Liver (tissue), 9 donors: Measurements from ENCODE around the gene SPATA13. TPM values are rescaled to one million over a fixed set of nuclear protein-coding genes. Genes with fewer than 3 reads are reported as not detected.

Experiments used
- DNase-seq: peaks from one replicate; pipeline ENCODE4 v3.0.0-alpha.2; 2017; ENCODE audit warnings: low spot score
- H3K27ac ChIP-seq, 2 donors: one replicate each; pipeline ENCODE4 v1.7.0; 2013; ENCODE audit warnings: inconsistent platforms in 2 of 2, low read length in 2 of 2, control low read depth in 1 of 2, low read depth in 1 of 2, mild to moderate bottlenecking in 1 of 2
- H3K27me3 ChIP-seq, 4 donors: one replicate each; pipeline versions ENCODE4 v1.6.1 to v1.7.0; 2013; ENCODE audit warnings: low read length in 3 of 4, inconsistent platforms in 1 of 4, mild to moderate bottlenecking in 1 of 4, moderate library complexity in 1 of 4; ENCODE audit not compliant: control insufficient read depth in 4 of 4, insufficient read depth in 4 of 4
- H3K36me3 ChIP-seq, 4 donors: one replicate each; pipeline versions ENCODE4 v1.6.1 to v1.7.0; 2013; ENCODE audit warnings: low read length in 3 of 4, mild to moderate bottlenecking in 3 of 4, low read depth in 1 of 4, moderate library complexity in 1 of 4; ENCODE audit not compliant: control insufficient read depth in 4 of 4, insufficient read depth in 3 of 4
- H3K4me1 ChIP-seq, 4 donors: one replicate each; pipeline versions ENCODE4 v1.6.1 to v1.7.0; 2013; ENCODE audit warnings: low read length in 3 of 4, mild to moderate bottlenecking in 3 of 4, moderate library complexity in 1 of 4; ENCODE audit not compliant: control insufficient read depth in 4 of 4, insufficient read depth in 4 of 4
- H3K4me3 ChIP-seq, 3 donors: one replicate each; pipeline versions ENCODE4 v1.6.1 to v1.7.0; 2013; ENCODE audit warnings: low read length in 3 of 3, control low read depth in 1 of 3, low read depth in 1 of 3, mild to moderate bottlenecking in 1 of 3
- H3K9ac ChIP-seq, 2 donors: one replicate each; pipeline ENCODE4 v1.7.0; 2013; ENCODE audit warnings: low read length in 2 of 2, mild to moderate bottlenecking in 2 of 2, moderate library complexity in 2 of 2, control low read depth in 1 of 2, low read depth in 1 of 2
- H3K9me3 ChIP-seq, 4 donors: one replicate each; pipeline versions ENCODE4 v1.6.1 to v1.7.0; 2013; ENCODE audit warnings: low read length in 3 of 4; ENCODE audit not compliant: control insufficient read depth in 4 of 4
- EGR1 ChIP-seq, 2 donors: IDR thresholded peaks; 2 replicates each; pipeline ENCODE4 v1.6.1; 2016 to 2018; ENCODE audit warnings: antibody characterized with exemption in 2 of 2, low read depth in 2 of 2
- FOXA1 ChIP-seq: IDR thresholded peaks from 2 replicates; pipeline ENCODE4 v1.6.1; 2016; ENCODE audit warnings: antibody characterized with exemption
- FOXA2 ChIP-seq: IDR thresholded peaks from 2 replicates; pipeline ENCODE4 v1.6.1; 2016; ENCODE audit warnings: antibody characterized with exemption
- GABPA ChIP-seq, 2 donors: IDR thresholded peaks in 1 of 2; conservative IDR thresholded peaks in 1 of 2; 2 replicates each; pipeline ENCODE4 v1.6.1; 2016; ENCODE audit warnings: antibody characterized with exemption in 2 of 2, mild to moderate bottlenecking in 1 of 2, moderate library complexity in 1 of 2
- HNF4A ChIP-seq, 2 donors: conservative IDR thresholded peaks; 2 replicates each; pipeline ENCODE4 v1.6.1; 2016; ENCODE audit warnings: antibody characterized with exemption in 2 of 2, mild to moderate bottlenecking in 2 of 2
- HNF4G ChIP-seq: IDR thresholded peaks from 2 replicates; pipeline ENCODE4 v1.6.1; 2016; ENCODE audit warnings: antibody characterized with exemption
- JUND ChIP-seq, 2 donors: IDR thresholded peaks; 2 replicates each; pipeline ENCODE4 v1.6.1; 2016; ENCODE audit warnings: antibody characterized with exemption in 2 of 2
- NR2F2 ChIP-seq: IDR thresholded peaks from 2 replicates; pipeline ENCODE4 v1.6.1; 2016; ENCODE audit warnings: antibody characterized with exemption
- RAD21 ChIP-seq, 2 donors: IDR thresholded peaks; 2 replicates each; pipeline ENCODE4 v1.6.1; 2016; ENCODE audit warnings: antibody characterized with exemption in 2 of 2, mild to moderate bottlenecking in 2 of 2
- RXRA ChIP-seq, 2 donors: IDR thresholded peaks; 2 replicates each; pipeline ENCODE4 v1.6.1; 2017 to 2018; ENCODE audit warnings: antibody characterized with exemption in 2 of 2, mild to moderate bottlenecking in 1 of 2
- SP1 ChIP-seq: IDR thresholded peaks from 2 replicates; pipeline ENCODE4 v1.6.1; 2018; ENCODE audit warnings: antibody characterized with exemption, mild to moderate bottlenecking
- TAF1 ChIP-seq: conservative IDR thresholded peaks from 2 replicates; pipeline ENCODE4 v1.6.1; 2016; ENCODE audit warnings: antibody characterized with exemption, mild to moderate bottlenecking
- YY1 ChIP-seq: IDR thresholded peaks from 2 replicates; pipeline ENCODE4 v1.6.1; 2016; ENCODE audit warnings: antibody characterized with exemption, mild to moderate bottlenecking
- WGBS: extraction: QIAGEN DNeasy Blood & Tissue Kit; methylation state at CpG from one replicate; pipeline ENCODE4 v1.1.7; 2013; 5-methylcytosine and 5-hydroxymethylcytosine counted together
- polyA plus RNA-seq, 2 donors: library from polyadenylated mRNA; stranded (reverse) in 1 of 2; unstranded in 1 of 2; fragments of 200-250 nt in 1 of 2; fragments of >200 nt in 1 of 2; fragmentation: Nextera tagmentation in 1 of 2; extraction: Ambion mirVana in 1 of 2; gene quantifications; one replicate each; pipeline versions ENCODE4 v1.2.1 to v1.2.3, GENCODE V29; 2013 to 2015
- total RNA-seq, 2 donors: library from RNA; depleted of rRNA; stranded (reverse); fragments of >200 nt; gene quantifications; one replicate each; pipeline ENCODE4 v1.2.3, GENCODE V29; 2014
- TF ChIP-seq, protein P1 (sequence below): IDR thresholded peaks from 2 replicates; pipeline ENCODE4 v1.6.1; 2016; ENCODE audit warnings: antibody characterized with exemption
- TF ChIP-seq, protein P2 (sequence below): IDR thresholded peaks from 2 replicates; pipeline ENCODE4 v1.6.1; 2016; ENCODE audit warnings: antibody characterized with exemption
- TF ChIP-seq, protein P3 (sequence below): fragments of 150-350 bp; IDR thresholded peaks from 2 replicates; pipeline ENCODE4 v1.5.1; 2017; ENCODE audit warnings: improper control_type of control experiment, low read depth, low read length; ENCODE audit not compliant: missing input control
- TF ChIP-seq, protein P4 (sequence below): IDR thresholded peaks from 2 replicates; pipeline ENCODE4 v1.6.1; 2016; ENCODE audit warnings: antibody characterized with exemption, mild to moderate bottlenecking
- TF ChIP-seq, protein P5 (sequence below): IDR thresholded peaks from 2 replicates; pipeline ENCODE4 v1.6.1; 2016; ENCODE audit warnings: antibody characterized with exemption
- donor health status: healthy.
- donor health status: healthy.
- donor health status: healthy.
- donor health status: healthy.
- donor health status: healthy.

The SPATA13 gene
- total and polyA plus RNA-seq, 4 donors: 10.0 to 57.6 (median 20.4) TPM

DNA sequence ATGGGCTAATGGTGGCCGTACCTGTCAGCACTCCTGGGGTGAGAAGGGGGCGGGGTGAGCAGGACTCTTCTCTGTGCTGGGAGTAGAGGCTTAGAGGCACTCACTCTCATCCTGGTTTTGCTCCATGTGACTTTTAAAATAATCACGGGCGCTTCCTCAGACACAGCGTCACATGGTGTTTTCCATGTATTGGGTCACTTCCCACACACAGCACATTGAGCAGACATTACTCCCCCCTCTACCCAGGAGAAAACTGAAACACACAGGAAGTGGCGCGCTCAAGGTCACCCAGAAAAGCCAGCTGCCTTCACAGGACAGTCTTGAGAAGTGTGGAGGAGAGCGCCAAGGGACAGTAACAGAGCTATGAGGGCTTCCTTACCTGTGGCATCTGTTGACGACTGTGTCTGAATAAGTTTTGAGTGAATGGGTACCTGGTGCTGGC is 23.2 kb downstream of the SPATA13 start:
- H3K27me3 ChIP-seq: no peaks in the 10 kb centered on the region
- no peaks in the 10 kb centered on the region for H3K36me3 ChIP-seq
- peak overlapping the region; percentile 42 to 99 for H3K9ac ChIP-seq
- H3K4me3 ChIP-seq: peak overlapping the region; percentile 22 to 53 (median 46)
- DNase-seq: no peak
- TF ChIP-seq GABPA (IDR thresholded peaks at IDR 0.05 in 1 of 2, conservative IDR thresholded peaks at IDR 0.05 in 1 of 2): peak; percentile 54 to 71
- peak; percentile 57 to 74 for TF ChIP-seq RXRA (IDR thresholded peaks at IDR 0.05)
- TF ChIP-seq, protein P1, sequence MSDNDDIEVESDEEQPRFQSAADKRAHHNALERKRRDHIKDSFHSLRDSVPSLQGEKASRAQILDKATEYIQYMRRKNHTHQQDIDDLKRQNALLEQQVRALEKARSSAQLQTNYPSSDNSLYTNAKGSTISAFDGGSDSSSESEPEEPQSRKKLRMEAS: peak; percentile 89
- peak; percentile 72 for TF ChIP-seq YY1
- TF ChIP-seq, protein P2, sequence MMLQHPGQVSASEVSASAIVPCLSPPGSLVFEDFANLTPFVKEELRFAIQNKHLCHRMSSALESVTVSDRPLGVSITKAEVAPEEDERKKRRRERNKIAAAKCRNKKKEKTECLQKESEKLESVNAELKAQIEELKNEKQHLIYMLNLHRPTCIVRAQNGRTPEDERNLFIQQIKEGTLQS: peak; percentile 41
- TF ChIP-seq NR2F2: peak; percentile 47
- peak; percentile 47 for TF ChIP-seq FOXA1
- TF ChIP-seq, protein P3, sequence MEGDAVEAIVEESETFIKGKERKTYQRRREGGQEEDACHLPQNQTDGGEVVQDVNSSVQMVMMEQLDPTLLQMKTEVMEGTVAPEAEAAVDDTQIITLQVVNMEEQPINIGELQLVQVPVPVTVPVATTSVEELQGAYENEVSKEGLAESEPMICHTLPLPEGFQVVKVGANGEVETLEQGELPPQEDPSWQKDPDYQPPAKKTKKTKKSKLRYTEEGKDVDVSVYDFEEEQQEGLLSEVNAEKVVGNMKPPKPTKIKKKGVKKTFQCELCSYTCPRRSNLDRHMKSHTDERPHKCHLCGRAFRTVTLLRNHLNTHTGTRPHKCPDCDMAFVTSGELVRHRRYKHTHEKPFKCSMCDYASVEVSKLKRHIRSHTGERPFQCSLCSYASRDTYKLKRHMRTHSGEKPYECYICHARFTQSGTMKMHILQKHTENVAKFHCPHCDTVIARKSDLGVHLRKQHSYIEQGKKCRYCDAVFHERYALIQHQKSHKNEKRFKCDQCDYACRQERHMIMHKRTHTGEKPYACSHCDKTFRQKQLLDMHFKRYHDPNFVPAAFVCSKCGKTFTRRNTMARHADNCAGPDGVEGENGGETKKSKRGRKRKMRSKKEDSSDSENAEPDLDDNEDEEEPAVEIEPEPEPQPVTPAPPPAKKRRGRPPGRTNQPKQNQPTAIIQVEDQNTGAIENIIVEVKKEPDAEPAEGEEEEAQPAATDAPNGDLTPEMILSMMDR: no peak
- TF ChIP-seq TAF1: peak; percentile 75
- TF ChIP-seq EGR1 (IDR thresholded peaks at IDR 0.05; ENCODE audit: low read depth in 2 of 2): peak; percentile 71 to 81
- TF ChIP-seq, protein P4, sequence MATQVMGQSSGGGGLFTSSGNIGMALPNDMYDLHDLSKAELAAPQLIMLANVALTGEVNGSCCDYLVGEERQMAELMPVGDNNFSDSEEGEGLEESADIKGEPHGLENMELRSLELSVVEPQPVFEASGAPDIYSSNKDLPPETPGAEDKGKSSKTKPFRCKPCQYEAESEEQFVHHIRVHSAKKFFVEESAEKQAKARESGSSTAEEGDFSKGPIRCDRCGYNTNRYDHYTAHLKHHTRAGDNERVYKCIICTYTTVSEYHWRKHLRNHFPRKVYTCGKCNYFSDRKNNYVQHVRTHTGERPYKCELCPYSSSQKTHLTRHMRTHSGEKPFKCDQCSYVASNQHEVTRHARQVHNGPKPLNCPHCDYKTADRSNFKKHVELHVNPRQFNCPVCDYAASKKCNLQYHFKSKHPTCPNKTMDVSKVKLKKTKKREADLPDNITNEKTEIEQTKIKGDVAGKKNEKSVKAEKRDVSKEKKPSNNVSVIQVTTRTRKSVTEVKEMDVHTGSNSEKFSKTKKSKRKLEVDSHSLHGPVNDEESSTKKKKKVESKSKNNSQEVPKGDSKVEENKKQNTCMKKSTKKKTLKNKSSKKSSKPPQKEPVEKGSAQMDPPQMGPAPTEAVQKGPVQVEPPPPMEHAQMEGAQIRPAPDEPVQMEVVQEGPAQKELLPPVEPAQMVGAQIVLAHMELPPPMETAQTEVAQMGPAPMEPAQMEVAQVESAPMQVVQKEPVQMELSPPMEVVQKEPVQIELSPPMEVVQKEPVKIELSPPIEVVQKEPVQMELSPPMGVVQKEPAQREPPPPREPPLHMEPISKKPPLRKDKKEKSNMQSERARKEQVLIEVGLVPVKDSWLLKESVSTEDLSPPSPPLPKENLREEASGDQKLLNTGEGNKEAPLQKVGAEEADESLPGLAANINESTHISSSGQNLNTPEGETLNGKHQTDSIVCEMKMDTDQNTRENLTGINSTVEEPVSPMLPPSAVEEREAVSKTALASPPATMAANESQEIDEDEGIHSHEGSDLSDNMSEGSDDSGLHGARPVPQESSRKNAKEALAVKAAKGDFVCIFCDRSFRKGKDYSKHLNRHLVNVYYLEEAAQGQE: no peak
- peak; percentile 58 for TF ChIP-seq SP1
- TF ChIP-seq HNF4A (conservative IDR thresholded peaks at IDR 0.05): peak; percentile 37 to 48
- no peak for TF ChIP-seq HNF4G
- TF ChIP-seq RAD21 (IDR thresholded peaks at IDR 0.05): peak; percentile 33 to 39
- TF ChIP-seq, protein P5, sequence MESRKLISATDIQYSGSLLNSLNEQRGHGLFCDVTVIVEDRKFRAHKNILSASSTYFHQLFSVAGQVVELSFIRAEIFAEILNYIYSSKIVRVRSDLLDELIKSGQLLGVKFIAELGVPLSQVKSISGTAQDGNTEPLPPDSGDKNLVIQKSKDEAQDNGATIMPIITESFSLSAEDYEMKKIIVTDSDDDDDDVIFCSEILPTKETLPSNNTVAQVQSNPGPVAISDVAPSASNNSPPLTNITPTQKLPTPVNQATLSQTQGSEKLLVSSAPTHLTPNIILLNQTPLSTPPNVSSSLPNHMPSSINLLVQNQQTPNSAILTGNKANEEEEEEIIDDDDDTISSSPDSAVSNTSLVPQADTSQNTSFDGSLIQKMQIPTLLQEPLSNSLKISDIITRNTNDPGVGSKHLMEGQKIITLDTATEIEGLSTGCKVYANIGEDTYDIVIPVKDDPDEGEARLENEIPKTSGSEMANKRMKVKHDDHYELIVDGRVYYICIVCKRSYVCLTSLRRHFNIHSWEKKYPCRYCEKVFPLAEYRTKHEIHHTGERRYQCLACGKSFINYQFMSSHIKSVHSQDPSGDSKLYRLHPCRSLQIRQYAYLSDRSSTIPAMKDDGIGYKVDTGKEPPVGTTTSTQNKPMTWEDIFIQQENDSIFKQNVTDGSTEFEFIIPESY: peak; percentile 44
- peak; percentile 25 for TF ChIP-seq FOXA2
- TF ChIP-seq JUND (IDR thresholded peaks at IDR 0.05): peak; percentile 21 to 30
- 23% methylated on average over 9 of the region's 9 CpGs for WGBS
- no peaks in the 10 kb centered on the region for H3K9me3 ChIP-seq
- peak overlapping the region; percentile 97 to 100 for H3K27ac ChIP-seq
- H3K4me1 ChIP-seq: peaks cover 2 to 53% (median 28%) of the 10 kb centered on the region in 4 donors
